Measurements from ENCODE around the gene DGKA.
"Not testable (repeated sequence)": the region's sequence is repeated elsewhere in the genome, so short reads cannot be mapped to it uniquely, and the experiment has no call there.

DGKA gene

DNA sequence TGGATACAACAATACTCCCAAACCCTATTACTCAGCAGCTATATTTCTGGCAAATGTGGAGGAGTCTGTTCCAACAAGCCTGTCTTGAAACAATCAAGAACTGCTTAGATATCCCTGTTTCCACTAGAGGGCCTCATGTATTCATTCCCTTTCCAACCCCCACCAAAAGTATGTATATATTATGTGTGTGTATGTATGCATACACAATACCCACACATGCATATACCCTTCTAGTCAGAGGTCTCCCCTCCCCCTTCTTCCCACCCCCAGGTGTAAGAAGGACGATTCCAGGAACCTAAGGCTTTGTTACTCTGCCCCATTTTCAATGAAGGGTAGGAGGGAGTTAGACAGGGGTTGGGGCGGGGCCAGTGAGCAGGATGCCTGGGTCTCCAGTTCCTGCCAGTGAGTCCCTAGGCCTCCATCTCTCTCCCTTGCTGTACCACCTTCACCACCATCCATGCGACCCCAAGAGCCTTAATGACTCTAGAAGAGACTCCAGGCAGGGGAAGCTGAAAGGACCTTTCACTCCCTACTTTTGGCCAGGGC is at the start of gene DGKA:
Gene DGKA (plus strand): TSS at position 392 of the 546 bp plus-strand sequence. CDS start 5,342 bp downstream, outside the sequence.
- DNase-seq, result peak; percentile 82

DNA sequence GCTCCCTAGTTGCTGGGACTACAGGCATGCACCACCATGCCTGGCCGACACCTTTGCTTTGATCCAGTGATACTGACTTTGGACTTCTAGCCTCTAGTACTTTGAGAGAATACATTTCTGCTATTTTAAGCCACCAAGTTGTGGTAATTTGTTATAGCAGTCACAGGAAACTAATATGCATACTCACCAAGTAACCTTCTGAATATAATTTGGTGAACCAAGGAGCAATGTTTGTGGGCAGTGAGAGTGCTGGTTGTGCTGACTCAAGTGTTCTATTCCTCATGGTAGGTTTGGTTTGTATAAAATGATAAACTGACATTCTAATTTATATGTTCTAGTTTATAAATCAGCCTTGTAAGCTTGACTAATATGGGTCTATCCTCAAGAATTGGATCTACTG is 45.8 kb upstream of the DGKA start:
- no peak for DNase-seq

DNA sequence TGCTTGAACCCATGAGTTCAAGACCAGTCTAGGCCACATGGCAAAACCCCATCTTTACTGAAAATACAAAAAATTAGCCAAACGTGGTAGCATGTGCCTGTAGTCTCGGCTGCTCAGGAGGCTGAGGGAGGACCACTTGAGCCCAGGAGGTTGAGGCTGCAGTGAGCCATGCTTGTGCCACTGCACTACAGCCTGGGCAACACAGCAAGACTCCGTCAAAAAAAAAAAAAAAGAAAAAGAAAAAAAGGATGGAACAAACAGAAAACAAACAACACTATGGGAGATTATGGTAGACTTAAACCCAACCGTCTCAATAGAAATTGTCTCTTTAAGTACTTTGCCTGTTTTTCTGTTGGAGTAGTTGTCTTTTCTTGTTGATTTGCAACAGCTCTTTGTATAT is 39.7 kb upstream of the DGKA start:
- no peak for DNase-seq

DNA sequence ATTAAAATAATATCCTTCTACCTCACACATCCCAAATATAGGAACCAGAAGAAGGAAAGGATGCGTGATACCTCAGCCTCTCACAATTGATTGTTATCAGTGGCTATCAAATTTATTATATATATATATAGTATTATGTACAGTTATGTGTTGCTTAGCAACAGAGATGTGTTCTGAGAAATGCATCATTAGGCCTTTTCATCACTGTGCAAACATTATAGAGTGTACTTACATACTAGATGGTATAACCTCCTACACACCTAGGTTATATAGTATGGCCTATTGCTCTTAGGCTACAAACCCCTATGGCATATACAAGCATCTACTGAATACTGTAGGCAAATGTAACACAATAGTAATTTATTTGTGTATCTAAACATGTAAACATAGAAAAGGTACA is 37.2 kb upstream of the DGKA start:
- DNase-seq, result no peak

GRCh38 chr12:55899082-55899481 is 31.9 kb upstream of the DGKA start:
- DNase-seq, result peak; percentile 28

GRCh38 chr12:55901881-55902490 is 29.0 kb upstream of the DGKA start:
- no peak for DNase-seq

DNA sequence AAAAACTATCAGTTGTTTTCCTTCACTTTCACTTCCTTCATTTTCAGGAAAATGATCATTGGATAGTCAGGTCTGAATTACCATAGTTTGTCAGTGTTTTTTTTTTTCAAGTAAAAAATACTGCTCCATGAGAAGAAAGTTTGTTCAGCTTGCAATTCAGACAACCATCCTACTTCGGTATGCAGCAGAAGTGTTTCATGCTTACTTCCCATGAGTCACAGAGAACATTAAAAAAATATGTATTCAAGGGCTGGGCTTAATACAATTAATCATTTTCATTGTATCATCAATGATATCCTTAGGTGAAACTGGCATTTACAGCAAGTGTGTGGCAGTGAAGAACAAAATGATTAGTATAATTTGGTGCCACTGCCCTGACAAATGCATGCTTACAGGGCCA is 24.9 kb upstream of the DGKA start:
- DNase-seq, result peak; percentile 50

DNA sequence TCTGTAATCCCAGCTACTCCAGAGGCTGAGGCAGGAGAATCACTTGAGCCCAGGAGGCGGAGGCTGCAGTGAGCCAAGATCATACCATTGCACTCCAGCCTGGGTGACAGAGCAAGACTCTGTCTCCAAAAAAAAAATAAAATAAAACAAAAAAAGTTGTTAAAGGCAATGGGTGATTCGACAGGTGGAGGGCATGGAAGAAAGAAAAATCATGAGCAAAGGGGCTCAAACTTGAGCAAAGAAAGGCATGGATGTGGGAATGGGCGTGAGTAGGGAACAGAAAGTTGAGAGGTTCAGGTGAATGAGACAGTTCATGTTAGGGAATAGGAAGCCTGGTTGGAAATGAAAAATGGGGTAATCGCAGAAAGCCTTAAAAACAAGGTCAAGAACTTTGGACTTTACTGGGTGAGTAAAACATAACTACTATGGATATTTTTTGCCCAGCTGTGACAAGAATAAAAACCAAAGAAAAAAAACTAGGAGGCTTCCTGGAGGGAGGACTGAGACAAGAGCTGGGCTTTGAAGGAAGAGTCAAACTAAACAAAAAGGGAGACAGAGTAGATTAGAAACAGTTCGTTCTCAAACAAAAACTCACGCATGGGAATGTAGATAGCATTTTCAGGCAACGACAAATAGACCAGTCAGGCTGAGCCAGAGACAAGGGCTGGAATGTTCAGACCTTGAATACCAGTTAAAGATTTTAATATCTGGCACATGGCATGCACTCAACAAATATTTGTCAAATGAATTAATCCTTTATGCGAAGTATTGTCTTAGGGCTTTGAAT is 22.0 kb upstream of the DGKA start:
- peak; percentile 35 for DNase-seq

GRCh38 chr12:55909513-55909884 is 21.5 kb upstream of the DGKA start:
- DNase-seq, result no peak

- no peak for DNase-seq
These were observed 18.1 kb upstream of the DGKA start for GRCh38 chr12:55912908-55913307.

DNA sequence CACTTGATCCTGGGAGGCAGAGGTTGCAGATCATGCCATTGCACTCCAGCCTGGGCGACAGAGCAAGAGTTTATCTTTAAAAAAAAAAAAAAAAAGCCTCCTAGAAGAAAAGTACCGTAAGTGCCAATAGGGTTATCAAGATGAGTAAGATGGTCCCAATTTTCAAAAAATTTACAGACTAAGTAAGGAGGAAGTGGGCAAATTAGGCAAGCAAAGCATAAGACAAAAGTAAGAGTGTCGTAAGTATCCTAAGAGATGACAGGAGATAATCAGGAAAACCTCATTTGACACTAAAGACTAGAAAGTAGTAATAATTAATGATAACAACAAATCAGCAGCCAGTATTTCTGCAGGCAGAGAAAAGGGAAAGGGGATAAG is 15.5 kb upstream of the DGKA start:
- DNase-seq, result no peak

DNA sequence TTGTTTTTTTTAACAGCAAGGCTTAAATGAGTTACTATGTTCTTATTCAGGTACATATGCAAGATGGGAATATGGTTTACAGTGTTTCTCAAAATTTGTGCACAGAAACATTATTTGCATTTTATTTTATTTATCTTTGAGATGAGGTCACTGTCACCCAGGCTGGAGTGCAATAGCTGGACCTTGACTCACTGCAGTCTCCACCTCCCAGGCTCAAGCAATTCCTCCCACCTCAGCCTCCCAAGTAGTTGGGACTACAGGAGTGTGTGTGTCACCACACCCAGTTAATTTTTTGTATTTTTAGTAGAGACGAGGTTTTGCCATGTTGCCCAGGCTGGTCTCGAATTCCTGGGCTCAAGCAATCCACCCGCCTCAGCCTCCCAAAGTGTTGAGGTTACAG is 11.9 kb upstream of the DGKA start:
- peak; percentile 43 for DNase-seq

DNA sequence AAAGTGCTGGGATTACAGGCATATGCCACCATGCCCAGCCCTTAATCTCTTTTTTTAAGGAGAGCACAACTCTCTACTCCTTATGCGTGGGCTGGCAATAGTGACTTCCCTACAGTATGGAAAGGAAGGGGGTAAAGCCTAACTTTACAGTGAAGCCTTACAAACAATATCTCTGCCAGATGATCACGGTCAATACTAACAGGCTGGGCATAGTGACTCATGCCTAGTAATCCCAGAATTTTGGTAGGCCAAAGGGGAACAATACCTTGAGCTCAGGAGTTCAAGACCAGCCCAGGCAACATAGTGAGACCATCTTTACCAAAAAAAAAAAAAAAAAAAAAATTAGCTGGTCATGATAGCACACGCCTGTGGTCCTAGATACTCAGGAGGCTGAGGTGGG is 8.8 kb upstream of the DGKA start:
- no peak for DNase-seq

- DNase-seq, result not testable (repeated sequence)
These were observed 7.3 kb upstream of the DGKA start for GRCh38 chr12:55923648-55924047.

DNA sequence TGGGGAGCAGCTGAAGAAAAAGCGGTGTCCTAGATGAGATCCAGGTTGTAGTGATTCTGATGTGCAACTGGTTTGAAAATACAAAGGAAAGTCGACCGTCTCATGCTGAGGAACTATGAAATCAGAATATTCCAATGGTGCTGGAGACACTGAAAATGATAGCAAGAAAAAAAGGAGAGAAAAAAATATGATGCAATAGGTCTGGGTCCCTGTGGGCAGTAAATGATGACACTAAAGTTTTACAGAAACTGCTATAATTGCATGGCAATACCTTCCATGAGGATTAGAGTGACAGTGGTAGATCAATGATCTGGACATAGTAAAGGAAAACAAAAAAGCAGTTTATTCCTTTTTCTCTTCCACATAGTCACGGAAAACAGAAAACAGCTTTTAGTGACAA is 5.6 kb upstream of the DGKA start:
- no peak for DNase-seq

DNA sequence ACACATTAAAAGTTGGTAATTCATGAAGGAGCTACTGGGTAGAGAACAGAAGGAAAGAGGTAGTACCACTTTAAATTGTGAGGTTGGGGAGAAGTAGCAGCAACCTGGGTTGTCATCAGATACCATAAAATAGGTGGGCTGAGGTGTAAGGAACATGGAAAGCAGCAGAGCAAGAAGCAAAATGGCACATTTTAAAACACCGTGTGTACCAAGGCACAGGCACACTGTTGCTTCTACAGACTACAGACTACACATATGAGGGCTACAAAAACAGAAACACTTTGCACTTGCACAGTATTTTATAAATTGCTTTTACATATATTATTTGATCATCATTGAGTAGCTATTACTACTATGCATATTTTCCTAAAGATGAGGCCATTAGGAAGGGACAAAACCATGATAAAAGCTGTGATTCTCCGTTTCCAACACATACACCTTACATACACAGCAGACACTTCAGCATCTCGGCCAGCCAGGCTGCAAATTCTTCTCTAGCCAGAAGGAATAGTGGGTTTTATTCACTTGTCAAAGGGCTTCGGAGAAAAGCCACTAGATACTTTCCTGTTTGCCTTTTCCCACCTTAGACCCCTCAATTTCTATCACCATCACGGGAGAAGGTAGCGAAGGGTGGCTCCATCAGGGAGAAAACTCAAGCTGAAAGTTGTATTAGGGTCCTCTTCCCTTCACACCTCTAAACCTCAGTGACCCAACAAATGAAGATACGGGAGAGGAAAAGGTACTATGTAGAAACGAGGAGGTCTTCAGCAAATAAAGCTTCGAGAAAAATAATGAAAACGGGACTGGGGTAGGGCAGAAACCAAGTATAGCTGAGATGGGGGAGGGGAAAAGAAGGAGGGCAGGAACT is 4.9 kb upstream of the DGKA start:
- DNase-seq, result no peak

DNA sequence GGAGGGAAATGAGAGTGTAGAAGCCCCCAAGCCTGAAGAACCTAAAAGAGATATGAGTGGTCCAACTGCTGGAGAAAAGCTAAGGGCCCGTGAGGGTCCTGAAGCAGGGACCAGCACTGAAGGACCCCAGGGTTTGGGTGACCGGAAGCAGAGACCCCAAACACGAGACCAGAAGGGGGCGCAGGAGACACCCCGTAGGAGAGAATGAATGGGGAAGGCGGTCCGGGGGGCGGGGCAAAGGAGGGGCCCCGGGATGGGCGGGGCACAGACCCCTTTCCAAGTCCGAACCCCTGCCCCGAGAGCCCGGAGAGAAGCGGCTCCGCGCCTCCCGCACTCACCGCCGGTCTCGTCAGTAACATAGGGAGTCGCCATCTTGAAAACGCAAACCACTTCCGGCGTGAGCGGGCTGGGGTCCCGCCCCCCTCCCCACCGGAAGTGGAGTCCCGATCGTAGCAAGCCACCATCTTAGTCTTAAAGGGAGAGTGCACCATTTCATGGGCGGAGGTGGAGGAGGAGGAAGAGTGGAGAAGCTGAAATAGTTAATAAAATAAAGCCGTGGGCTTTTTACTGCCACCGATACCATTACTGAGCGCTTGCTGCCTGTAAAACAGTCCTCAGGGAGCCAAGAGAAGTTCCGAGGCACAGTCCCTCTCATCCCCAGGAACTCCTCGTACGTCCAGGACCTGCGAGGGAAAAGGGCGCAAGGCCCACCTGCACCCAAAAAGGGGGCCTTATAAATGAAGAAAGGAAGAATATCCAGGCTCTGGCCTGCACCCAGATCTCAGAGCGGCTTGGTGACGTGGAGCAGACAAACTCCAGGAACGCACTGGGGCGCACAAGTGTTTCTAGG is 4.0 kb upstream of the DGKA start:
- peak; percentile 95 for DNase-seq

- peak; percentile 64 for DNase-seq
These were observed 3.1 kb upstream of the DGKA start, which contains the start of gene PYM1 for GRCh38 chr12:55927588-55928502. PYM1 (minus strand) TSS chr12:55927894; CDS start chr12:55927761, 133 bp downstream.

DNA sequence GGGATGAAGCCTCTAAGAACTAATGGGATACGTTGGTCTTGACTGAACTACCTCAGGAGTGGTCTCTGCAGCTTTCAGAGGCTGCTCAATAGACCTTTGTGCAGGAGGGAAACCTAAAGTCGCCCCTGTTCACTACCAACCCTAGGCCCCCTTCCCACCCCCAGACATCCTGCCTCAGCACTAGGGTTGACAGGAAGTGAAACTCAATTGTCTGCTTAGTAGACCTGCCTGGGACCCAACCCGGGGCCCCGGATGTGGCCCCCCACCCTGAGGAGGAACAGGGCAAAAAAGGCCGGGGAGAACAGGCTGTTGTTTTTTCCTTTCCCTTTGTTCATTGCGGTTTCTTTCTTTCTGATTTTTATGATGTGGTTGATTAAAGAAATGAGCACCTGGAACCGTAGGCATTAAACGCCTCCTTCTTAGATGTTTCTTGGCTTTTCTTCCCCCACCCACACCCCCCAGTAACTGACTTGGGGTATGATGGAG is 1.6 kb upstream of the DGKA start:
- DNase-seq, result no peak

GRCh38 chr12:55931317-55931779 is 386 bp downstream of the DGKA start:
- DNase-seq, result no peak

Measured in fibroblast of skin of right quadriceps (primary cell).